Ectodermal cell (in vitro differentiated cells): Measurements from ENCODE around the gene FGFR3.

Experiments used
- H3K27ac ChIP-seq: 2 replicates; pipeline ENCODE4 v1.7.0; 2013; ENCODE audit warnings: mild to moderate bottlenecking, low read depth, low read length; ENCODE audit not compliant: insufficient read depth, poor library complexity, severe bottlenecking
- H3K27me3 ChIP-seq: 2 replicates; pipeline ENCODE4 v1.7.0; 2013; ENCODE audit warnings: mild to moderate bottlenecking, low read length; ENCODE audit not compliant: insufficient read depth, control insufficient read depth, poor library complexity, severe bottlenecking
- H3K36me3 ChIP-seq: one replicate; pipeline ENCODE4 v1.7.0; 2013; ENCODE audit warnings: low read length; ENCODE audit not compliant: control insufficient read depth, insufficient read depth
- H3K4me1 ChIP-seq: one replicate; pipeline ENCODE4 v1.7.0; 2013; ENCODE audit warnings: low read length; ENCODE audit not compliant: control insufficient read depth, insufficient read depth
- H3K4me3 ChIP-seq: 2 replicates; pipeline ENCODE4 v1.7.0; 2013; ENCODE audit warnings: low read depth, low read length, control low read depth; ENCODE audit not compliant: insufficient read depth
- H3K9me3 ChIP-seq: 2 replicates; pipeline ENCODE4 v1.7.0; 2013; ENCODE audit warnings: mild to moderate bottlenecking, low read length, moderate library complexity; ENCODE audit not compliant: control insufficient read depth
- WGBS, 2 experiments: methylation state at CpG; one replicate each; pipeline ENCODE4 v1.1.7; 2013; ENCODE audit warnings: missing lambda C conversion rate in 2 of 2; 5-methylcytosine and 5-hydroxymethylcytosine counted together

Gene FGFR3

GRCh38 chr4:1819816-1820215, 26.7 kb downstream of the FGFR3 start:
- 94 to 95% methylated on average over 7 of the region's 7 CpGs for WGBS, 2 experiments
- H3K27ac ChIP-seq: no peak overlapping the region
- H3K36me3 ChIP-seq: peaks cover 30% of the 10 kb centered on the region
- H3K4me1 ChIP-seq: no peaks in the 10 kb centered on the region
- no peaks in the 10 kb centered on the region for H3K9me3 ChIP-seq
- H3K27me3 ChIP-seq: no peaks in the 10 kb centered on the region
- H3K4me3 ChIP-seq: no peak overlapping the region

- peaks cover 18% of the 10 kb centered on the region for H3K36me3 ChIP-seq
- no peaks in the 10 kb centered on the region for H3K9me3 ChIP-seq
- H3K4me3 ChIP-seq: no peak overlapping the region
- H3K27ac ChIP-seq: no peak overlapping the region
- no peaks in the 10 kb centered on the region for H3K27me3 ChIP-seq
- H3K4me1 ChIP-seq: peaks cover 4% of the 10 kb centered on the region
- 95 to 96% methylated on average over 18 of the region's 18 CpGs for WGBS, 2 experiments
Measured at GRCh38 chr4:1821679-1822567, 28.8 kb downstream of the FGFR3 start.

- Histone ChIP-seq H3K27me3 (no peaks in the 10 kb centered on the region), H3K4me1 (peaks cover 5% of the 10 kb centered on the region), H3K27ac (no peak overlapping the region), H3K36me3 (peaks cover 16% of the 10 kb centered on the region), H3K9me3 (no peaks in the 10 kb centered on the region), H3K4me3 (no peak overlapping the region)
- whole genome bisulfite sequencing, 2 experiments: 93% methylated on average over 37 of the region's 37 CpGs
Measured at GRCh38 chr4:1822568-1823544, 29.8 kb downstream of the FGFR3 start.

GRCh38 chr4:1823545-1823932, 30.4 kb downstream of the FGFR3 start:
- no peaks in the 10 kb centered on the region for H3K27me3 ChIP-seq
- H3K27ac ChIP-seq: no peak overlapping the region
- H3K4me1 ChIP-seq: peaks cover 5% of the 10 kb centered on the region
- 96 to 97% methylated on average over 12 of the region's 12 CpGs for WGBS, 2 experiments
- no peaks in the 10 kb centered on the region for H3K9me3 ChIP-seq
- no peak overlapping the region for H3K4me3 ChIP-seq
- peaks cover 13% of the 10 kb centered on the region for H3K36me3 ChIP-seq

GRCh38 chr4:1824746-1825145, 31.7 kb downstream of the FGFR3 start:
- Histone ChIP-seq H3K4me3 (no peak overlapping the region), H3K36me3 (peaks cover 7% of the 10 kb centered on the region), H3K4me1 (peaks cover 5% of the 10 kb centered on the region), H3K27me3 (no peaks in the 10 kb centered on the region), H3K27ac (no peak overlapping the region), H3K9me3 (no peaks in the 10 kb centered on the region)
- 93 to 96% methylated on average over 11 of the region's 11 CpGs for WGBS, 2 experiments

GRCh38 chr4:1825326-1825725, 32.2 kb downstream of the FGFR3 start:
- WGBS, 2 experiments: 94 to 96% methylated on average over 19 of the region's 19 CpGs
- Histone ChIP-seq H3K36me3 (peaks cover 7% of the 10 kb centered on the region), H3K27me3 (no peaks in the 10 kb centered on the region), H3K4me3 (no peak overlapping the region), H3K27ac (no peak overlapping the region), H3K4me1 (peaks cover 5% of the 10 kb centered on the region), H3K9me3 (no peaks in the 10 kb centered on the region)

- 95% methylated on average over 30 of the region's 30 CpGs for WGBS, 2 experiments
- H3K4me1 ChIP-seq: peaks cover 5% of the 10 kb centered on the region
- no peaks in the 10 kb centered on the region for H3K9me3 ChIP-seq
- H3K4me3 ChIP-seq: no peak overlapping the region
- H3K36me3 ChIP-seq: peaks cover 7% of the 10 kb centered on the region
- H3K27ac ChIP-seq: no peak overlapping the region
- H3K27me3 ChIP-seq: no peaks in the 10 kb centered on the region
Measured at GRCh38 chr4:1826531-1827350, 33.6 kb downstream of the FGFR3 start.

- 87 to 97% methylated on average over 3 of the region's 3 CpGs for WGBS, 2 experiments
- peaks cover 5% of the 10 kb centered on the region for H3K4me1 ChIP-seq
- no peaks in the 10 kb centered on the region for H3K9me3 ChIP-seq
- H3K27ac ChIP-seq: no peak overlapping the region
- no peak overlapping the region for H3K4me3 ChIP-seq
- H3K36me3 ChIP-seq: peaks cover 7% of the 10 kb centered on the region
- no peaks in the 10 kb centered on the region for H3K27me3 ChIP-seq
Measured at GRCh38 chr4:1830234-1830633, 37.1 kb downstream of the FGFR3 start.

GRCh38 chr4:1830642-1831228, 37.6 kb downstream of the FGFR3 start:
- no peak overlapping the region for H3K27ac ChIP-seq
- no peak overlapping the region for H3K4me3 ChIP-seq
- no peaks in the 10 kb centered on the region for H3K9me3 ChIP-seq
- H3K36me3 ChIP-seq: peaks cover 7% of the 10 kb centered on the region
- H3K4me1 ChIP-seq: peaks cover 5% of the 10 kb centered on the region
- WGBS, 2 experiments: 97% methylated on average over 7 to 8 of the region's 8 CpGs
- H3K27me3 ChIP-seq: no peaks in the 10 kb centered on the region
